NCI-H128 (cell line): ENCODE measurements around the gene CEBPB.

ENCODE experiments used
- DNase-seq: peaks from one replicate; lab custom pipeline; 2025; ENCODE audit not compliant: unreplicated experiment; lab: John Stamatoyannopoulos, UW

Gene CEBPB

DNA sequence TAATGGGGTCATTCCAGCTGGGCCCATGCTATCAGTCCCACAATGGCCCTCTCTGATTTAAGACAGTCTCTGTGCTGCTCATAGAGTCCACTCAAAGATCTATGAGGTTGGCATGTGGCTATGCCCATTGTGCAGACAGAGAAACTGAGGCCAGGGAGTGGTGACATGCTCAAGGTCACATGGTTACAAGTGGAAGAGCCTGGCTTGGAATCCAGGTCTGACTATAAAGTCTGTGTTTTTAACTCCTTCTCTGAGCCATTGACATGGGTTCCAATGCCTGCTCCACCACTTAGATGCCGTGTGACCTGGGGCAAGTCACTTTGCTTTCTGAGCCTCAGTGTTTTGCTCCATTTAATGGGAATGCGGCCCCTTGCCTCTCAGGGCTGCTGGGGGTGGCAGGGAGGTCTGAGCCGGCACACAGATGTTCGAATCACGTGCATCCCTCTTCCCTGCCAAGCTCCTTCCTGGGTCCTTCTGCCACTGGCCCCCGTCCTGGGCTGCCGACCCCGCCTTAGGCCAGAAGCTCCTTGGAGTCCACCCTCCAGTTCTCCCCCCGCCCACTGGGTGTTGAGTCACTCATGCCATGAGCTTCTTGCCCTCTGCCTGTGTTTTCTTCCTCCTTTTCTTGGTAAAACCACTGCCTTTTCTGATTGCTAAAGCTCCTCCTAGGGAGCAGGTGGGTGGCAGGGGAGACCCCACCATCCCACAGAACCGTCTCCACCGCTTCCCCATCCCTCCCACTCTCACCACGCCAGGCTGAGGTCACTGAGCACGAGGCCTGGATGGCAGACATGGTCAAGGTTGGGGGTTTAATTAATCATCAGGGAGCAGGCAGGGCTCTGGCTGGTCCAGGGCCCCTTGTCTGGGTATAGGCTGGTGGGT, 35.7 kb downstream of the CEBPB start:
- no peak for DNase-seq

DNA sequence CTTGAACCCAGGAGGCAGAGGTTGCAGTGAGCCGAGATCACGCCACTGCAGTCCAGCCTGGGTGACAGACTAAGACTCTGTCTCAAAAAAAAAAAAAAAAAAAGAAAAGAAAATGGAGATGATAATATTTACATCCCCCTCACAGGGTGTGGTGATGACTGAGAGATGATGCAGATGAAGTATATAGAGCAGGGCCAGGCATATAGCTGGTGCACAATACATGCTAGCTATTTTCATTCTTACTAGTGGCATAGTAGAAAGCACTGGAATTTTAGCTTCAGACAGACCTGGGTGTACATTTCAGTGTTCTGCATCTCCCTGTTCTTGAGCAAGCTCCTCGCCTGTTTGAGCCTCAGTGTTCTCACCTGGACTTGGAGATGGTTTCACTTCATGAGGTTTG, 36.9 kb downstream of the CEBPB start:
- no peak for DNase-seq

DNA sequence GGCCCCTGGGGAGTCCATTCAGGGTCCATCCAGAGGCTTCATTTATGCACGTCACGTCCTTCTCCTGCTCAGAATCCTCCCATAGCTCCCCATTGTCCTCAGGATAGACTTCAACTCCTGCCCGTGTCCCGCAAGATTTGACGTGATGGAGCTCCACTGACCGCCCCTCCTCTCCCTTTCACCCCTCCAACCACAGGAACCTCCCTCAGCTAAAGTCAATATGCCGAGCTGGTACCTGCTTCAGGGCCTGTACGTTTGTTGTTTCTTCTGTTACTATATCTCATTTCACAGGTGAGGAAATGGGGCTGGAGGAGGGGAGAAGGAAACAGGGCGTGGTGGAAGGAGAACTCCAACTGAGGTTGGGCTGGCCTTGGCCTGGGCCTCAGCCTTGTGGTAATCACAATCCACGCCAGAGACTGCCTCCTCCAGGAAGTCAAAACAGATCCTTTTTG, 38.6 kb downstream of the CEBPB start:
- no peak for DNase-seq

DNA sequence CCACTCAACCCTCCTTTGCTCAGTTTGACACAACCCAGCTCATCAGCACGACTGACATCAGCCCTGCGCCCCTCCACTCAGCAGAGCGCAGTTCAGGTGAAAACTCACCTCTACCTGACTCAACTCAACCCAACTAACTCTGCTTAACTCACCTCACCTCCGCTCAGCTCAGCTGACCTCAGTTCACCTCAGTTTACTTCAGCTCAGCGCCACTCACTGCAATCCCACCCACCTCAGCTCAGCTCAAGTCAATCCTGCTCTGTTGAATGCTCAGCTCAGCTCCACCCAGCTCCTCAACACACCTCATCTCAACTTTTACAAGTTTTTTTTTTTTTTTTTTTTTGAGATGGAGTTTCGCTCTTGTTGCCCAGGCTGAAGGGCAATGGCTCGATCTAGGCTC, 39.6 kb downstream of the CEBPB start:
- DNase-seq = no peak

DNA sequence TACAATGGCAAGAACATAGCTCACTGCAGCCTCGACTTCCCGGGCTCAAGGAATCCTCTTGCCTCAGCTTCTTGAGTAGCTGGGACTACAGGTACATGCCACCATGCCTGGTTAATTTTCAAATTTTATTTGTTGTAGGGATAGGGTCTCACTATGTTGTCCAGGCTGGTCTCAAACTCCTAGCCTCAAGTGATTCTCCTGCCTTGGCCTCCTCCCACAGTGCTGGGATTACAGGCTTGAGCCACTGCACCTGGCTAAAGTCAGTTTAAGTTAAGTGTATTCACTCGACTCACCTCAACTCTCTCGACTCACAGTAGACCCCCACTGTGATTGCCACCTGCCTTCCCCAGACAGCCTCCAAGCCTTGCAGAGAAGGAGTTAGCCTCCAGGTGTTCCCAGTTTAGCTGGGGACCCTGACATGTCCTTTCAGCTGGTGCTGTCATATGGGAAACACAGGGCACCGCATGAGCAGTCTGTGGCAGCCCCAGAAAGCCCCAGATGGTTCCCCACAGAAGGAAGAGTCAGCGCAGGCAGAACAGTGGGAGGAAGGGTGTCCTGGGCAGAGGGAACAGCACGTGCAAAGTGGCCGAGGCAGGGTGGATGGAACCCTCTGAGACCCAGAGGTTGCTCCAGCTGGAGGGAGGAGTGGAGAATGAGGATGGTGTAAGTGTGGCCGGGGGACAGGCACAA, 40.4 kb downstream of the CEBPB start:
- no peak for DNase-seq

DNA sequence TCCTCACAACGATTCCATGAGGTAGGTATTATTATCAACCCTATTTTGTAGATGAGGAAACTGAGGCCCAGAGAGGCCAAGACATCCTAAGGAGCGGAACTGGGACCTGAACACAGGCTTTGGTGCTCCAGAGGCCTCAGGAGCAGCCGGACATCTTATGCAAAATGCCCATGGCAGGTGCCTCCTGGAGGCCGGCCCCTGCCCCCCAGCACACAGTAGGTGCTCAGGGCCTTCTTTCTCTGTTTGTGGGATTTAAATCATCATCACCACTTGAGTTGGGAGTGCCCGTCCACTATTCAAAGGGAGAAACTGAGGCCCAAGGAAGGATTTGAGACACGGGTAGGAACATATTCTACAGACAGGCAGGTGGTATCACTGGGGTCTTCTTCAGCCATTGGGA, 41.2 kb downstream of the CEBPB start:
- no peak for DNase-seq

DNA sequence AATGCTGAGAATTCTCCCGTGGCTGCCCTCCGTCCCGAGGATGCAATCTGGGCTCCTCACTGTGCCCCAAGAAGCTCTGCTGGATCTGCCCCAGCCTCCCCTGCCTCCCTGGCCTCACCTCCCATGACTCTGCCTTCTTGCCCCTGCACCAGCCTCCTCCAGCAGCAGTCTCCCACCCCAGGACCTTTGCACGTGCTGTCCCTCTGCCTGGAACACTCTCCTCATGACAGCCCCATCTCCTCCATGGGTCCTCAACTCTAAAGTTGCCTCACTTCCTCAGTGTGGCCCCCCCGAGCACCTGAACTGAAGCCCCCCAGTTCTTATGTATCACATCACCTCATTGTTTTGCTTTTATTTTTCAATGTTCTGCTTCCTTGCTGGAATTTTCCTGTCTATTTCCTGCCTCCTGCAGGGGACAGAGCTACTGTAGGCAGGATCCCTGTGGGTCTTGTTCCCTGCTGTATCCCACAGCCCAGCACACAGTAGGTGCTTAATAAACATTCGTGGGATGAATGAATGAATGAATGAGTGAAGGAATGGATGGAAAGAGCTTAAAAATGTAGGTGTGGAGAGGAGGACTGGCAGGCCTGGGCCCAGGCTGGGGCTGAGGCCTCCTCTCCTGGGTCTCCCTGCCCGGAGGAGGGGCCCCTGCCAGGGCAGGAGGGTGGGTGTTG, 42.2 kb downstream of the CEBPB start:
- DNase-seq = no peak

DNA sequence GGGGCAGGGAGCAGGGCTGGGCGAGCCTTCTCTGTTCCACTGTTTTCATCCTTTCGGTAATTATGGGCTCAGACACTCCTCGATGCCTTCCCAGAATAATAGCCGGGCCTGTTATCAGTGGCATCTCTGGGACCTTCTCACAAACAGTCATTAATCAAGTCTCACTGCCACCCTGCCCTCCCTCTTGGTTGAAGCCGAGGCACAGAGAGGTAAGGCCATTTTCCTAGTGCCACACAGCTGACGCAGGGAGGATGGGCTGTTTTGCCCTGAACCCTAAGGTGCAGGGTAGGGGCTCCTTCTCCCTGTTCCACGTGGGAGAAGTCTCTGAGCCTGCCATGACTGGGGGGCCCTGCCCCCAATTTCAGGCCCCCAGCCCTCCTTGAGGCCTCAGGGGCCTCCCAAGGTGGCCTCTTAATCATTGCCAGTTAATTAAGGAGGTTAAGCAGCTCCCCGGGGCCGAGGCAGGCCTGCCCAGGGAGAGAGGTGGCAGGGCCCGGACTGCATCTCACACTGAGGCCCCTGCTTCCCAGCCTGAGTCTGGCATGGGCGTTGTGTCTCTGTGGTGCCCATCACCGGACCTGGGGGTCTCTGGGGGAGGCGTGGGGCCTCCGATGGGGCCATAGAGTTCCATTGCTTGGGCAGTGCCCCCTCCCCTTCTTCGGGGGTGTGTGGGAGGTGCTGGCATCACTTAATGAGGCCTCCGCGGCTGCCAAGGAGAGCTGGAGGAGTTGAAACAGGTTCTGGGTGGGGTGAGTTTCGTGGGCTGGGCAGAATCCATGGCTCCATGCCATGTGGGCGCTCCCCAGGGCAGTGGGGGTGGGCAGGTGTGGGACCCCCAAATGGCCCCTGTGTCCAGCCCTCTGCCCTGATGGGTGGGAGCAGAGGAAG, 42.9 kb downstream of the CEBPB start:
- no peak for DNase-seq

DNA sequence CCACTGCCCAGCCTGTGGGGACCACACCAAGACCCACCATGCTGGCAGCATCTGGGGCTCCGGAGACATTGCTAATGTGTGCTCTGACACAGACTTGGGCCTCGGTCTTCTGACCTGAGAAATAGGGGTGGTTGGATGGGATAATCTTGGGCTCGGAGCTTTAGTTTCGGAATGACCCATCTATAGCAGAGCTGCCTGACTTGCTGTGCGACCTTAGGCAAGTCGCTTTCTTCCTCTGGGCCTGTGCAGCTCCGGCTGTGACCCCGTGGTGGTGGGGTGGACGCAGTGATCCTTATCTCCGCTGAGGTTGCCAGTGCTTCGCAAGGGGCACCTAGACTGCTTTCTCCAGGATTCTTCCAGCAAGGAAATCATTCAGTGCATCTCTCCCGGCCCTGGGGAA, 43.7 kb downstream of the CEBPB start:
- DNase-seq = no peak

DNA sequence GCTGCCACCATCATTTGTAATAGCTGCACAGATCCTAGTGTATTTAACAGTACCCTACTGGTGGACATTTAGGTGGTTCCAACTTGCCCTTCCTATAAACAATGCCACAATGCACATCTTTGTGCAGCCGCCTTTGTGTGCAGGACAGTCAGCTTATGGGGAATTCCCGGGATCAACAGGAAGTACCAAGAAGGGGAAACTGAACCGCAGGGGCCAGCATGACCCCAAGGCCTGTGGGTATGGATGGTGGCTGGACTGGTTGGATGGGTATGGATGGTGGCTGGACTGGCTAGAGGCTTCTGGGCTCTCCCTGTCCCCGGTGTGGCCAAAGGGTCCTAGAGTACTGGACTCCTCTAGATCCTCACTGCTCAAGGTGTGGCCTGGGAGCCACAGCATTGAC, 46.7 kb downstream of the CEBPB start:
- no peak for DNase-seq

DNA sequence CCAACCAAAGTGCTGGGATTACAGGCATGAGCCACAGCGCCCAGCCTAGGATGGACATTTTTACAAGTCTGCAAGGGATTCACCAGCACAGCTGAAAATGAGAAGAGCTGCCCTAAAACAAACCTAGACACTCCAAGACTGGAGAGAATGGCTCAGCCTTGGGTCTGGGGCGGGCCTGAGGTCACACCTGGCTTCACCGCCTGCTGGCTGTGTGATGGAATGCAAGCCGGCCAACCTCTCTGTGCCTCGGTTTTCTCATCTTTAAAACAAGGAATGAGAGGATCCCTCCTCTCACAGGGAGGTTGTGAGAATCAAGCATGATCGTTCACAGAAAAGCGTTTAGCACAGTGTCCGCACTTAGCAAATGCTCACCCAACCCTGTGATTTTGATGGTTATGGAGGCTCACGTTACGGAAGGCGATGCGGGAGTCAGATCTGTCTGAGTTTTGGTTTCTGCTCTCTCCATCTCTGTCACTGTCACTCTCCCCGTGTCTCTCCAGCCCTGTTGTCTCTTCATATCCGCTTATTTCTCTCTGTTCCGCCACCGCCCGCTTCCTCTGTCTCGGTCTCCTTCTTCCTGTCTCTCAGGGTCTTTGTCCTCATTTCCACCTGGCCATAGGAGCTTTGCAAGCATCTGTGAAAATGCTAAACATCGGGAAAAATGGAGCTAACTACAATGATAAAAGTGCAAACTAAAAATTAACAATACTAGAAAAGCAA, 47.6 kb downstream of the CEBPB start:
- DNase-seq = no peak

DNA sequence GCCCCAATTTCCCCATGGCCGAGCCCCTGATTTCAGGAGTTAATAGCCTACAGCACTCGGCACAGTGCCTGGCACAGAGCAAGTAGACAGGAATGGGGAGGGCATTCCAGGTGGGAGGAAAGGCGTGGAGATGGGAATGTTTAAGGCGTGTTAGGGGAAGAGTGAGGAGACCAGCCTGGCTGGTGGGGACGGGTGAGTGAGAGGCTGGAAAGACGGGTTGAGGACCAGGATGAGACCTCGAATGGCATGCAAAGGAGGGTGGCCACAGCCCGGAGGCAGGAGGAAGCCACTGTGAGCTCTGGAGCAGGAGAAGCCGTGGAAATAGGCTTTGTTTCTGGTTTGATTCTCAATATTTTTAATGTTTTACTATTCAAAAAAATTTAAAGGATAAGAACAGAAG, 49.5 kb downstream of the CEBPB start:
- no peak for DNase-seq

DNA sequence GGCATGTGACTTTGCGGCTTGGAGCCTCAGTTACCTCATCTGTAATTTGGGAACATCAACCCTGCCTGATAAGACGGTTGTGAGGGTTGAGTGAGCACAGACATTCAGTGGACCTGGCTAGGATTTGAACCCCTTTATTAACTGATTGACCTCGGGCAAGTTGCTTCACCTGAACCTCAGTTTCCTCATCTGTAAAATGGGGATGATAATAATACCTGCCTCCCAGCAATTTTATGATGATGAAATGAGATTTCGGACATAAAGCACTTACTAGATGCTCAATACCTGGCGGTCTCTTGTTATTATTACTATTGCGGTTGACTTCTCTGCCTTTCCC, 51.5 kb downstream of the CEBPB start:
- DNase-seq = no peak
